Mesothelial cell of epicardium (in vitro differentiated cells): ENCODE results near the gene PHRF1. TPM values are rescaled to one million over a fixed set of nuclear protein-coding genes. Genes with fewer than 3 reads are reported as not detected.

Experiments used
- DNase-seq, 2 experiments: peaks; one replicate each; pipeline ENCODE4 v3.0.0; 2021; ENCODE audit warnings: low spot score in 2 of 2; ENCODE audit not compliant: unreplicated experiment in 2 of 2
- H3K27ac Mint-ChIP-seq: 2 replicates; pipeline ENCODE4 v1.8.0; 2021; ENCODE audit warnings: mixed read lengths
- H3K27me3 Mint-ChIP-seq: 2 replicates; pipeline ENCODE4 v1.8.0; 2021; ENCODE audit warnings: low read depth, mixed read lengths
- H3K36me3 Mint-ChIP-seq: 2 replicates; pipeline ENCODE4 v1.8.0; 2021; ENCODE audit warnings: mixed read lengths
- H3K4me1 Mint-ChIP-seq: 2 replicates; pipeline ENCODE4 v1.8.0; 2021; ENCODE audit warnings: mixed read lengths
- H3K4me3 Mint-ChIP-seq: 2 replicates; pipeline ENCODE4 v1.8.0; 2021; ENCODE audit warnings: mild to moderate bottlenecking, moderate library complexity, mixed read lengths
- H3K9me3 Mint-ChIP-seq: 2 replicates; pipeline ENCODE4 v1.8.0; 2021; ENCODE audit warnings: mixed read lengths
- CTCF ChIP-seq: fragments of 200-600 bp; sonication (generic); IDR thresholded peaks from one replicate; pipeline ENCODE4 v1.5.0; 2021; ENCODE audit warnings: antibody characterized with exemption; ENCODE audit not compliant: unreplicated experiment
- total RNA-seq: library from RNA; stranded (reverse); gene quantifications from 3 replicates; pipeline ENCODE4 v1.2.1, GENCODE V29; 2021

Gene PHRF1
- total RNA-seq, 1 donor from 2014 or later = 51.1 TPM

- TF ChIP-seq CTCF = no peak
- DNase-seq = no peak
- Mint-ChIP-seq H3K4me3 (peak overlapping the region; percentile 34), H3K36me3 (peaks cover 2% of the 10 kb centered on the region), H3K27me3 (peaks cover 49% of the 10 kb centered on the region), H3K27ac (no peak overlapping the region), H3K4me1 (peaks cover 16% of the 10 kb centered on the region), H3K9me3 (no peaks in the 10 kb centered on the region)
These were observed 63.9 kb downstream of the PHRF1 start for GRCh38 chr11:640021-640706.

GRCh38 chr11:641806-642370, 65.6 kb downstream of the PHRF1 start:
- Mint-ChIP-seq H3K9me3 (no peaks in the 10 kb centered on the region), H3K4me3 (no peak overlapping the region), H3K4me1 (peaks cover 15% of the 10 kb centered on the region), H3K36me3 (peaks cover 1% of the 10 kb centered on the region), H3K27me3 (peaks cover 33% of the 10 kb centered on the region), H3K27ac (no peak overlapping the region)
- TF ChIP-seq CTCF = no peak
- no peak for DNase-seq

- no peaks in the 10 kb centered on the region for H3K9me3 Mint-ChIP-seq
- H3K27ac Mint-ChIP-seq = no peak overlapping the region
- H3K4me3 Mint-ChIP-seq = no peak overlapping the region
- H3K4me1 Mint-ChIP-seq = peaks cover 9% of the 10 kb centered on the region
- H3K36me3 Mint-ChIP-seq = peaks cover 4% of the 10 kb centered on the region
- no peak for DNase-seq
- H3K27me3 Mint-ChIP-seq = peaks cover 20% of the 10 kb centered on the region
- TF ChIP-seq CTCF = no peak
These were observed 67.1 kb downstream of the PHRF1 start for GRCh38 chr11:643366-643765.

- no peak for TF ChIP-seq CTCF
- peaks cover 13% of the 10 kb centered on the region for H3K27me3 Mint-ChIP-seq
- H3K4me3 Mint-ChIP-seq = no peak overlapping the region
- H3K36me3 Mint-ChIP-seq = peaks cover 8% of the 10 kb centered on the region
- no peak for DNase-seq
- no peak overlapping the region for H3K27ac Mint-ChIP-seq
- H3K4me1 Mint-ChIP-seq = peaks cover 2% of the 10 kb centered on the region
- H3K9me3 Mint-ChIP-seq = no peaks in the 10 kb centered on the region
These were observed 67.8 kb downstream of the PHRF1 start for GRCh38 chr11:643849-644738.

- Mint-ChIP-seq H3K9me3 (no peaks in the 10 kb centered on the region), H3K27ac (no peak overlapping the region), H3K4me3 (no peak overlapping the region), H3K4me1 (no peaks in the 10 kb centered on the region), H3K27me3 (peaks cover 6% of the 10 kb centered on the region), H3K36me3 (peaks cover 8% of the 10 kb centered on the region)
- TF ChIP-seq CTCF = no peak
- no peak for DNase-seq
These were observed 69.3 kb downstream of the PHRF1 start for GRCh38 chr11:645536-645935.
